HL-60 (cell line): Measurements from ENCODE around the gene BRF1.

ENCODE experiments used
- DNase-seq, 2 experiments: peaks; one replicate each; pipeline ENCODE4 v3.0.0-alpha.2; 2010 to 2020; ENCODE audit warnings: low read depth in 1 of 2, low spot score in 1 of 2
- H3K27ac ChIP-seq: fragments of 250-450 bp; sonication (Bioruptor Pico); replicated peaks from 2 replicates; pipeline ENCODE4 v1.5.1; 2020; ENCODE audit warnings: mild to moderate bottlenecking, moderate library complexity
- H3K27me3 ChIP-seq: fragments of 250-450 bp; sonication (Bioruptor Pico); 2 replicates; pipeline ENCODE4 v1.5.1; 2021; ENCODE audit warnings: mild to moderate bottlenecking, moderate library complexity; ENCODE audit not compliant: insufficient read depth, poor library complexity, severe bottlenecking
- H3K4me3 ChIP-seq: replicated peaks from 2 replicates; pipeline ENCODE4 v1.5.1; 2011; ENCODE audit warnings: mild to moderate bottlenecking, control low read depth, low read length; ENCODE audit not compliant: insufficient read depth
- CTCF ChIP-seq: IDR thresholded peaks from one replicate; pipeline ENCODE4 v1.5.1; 2011; ENCODE audit warnings: low read length, control low read depth, inconsistent platforms; ENCODE audit not compliant: insufficient read depth
- GABPA ChIP-seq: IDR thresholded peaks from 2 replicates; pipeline ENCODE4 v1.6.1; 2012; ENCODE audit warnings: low read depth
- POLR2AphosphoS5 ChIP-seq: IDR thresholded peaks from 2 replicates; pipeline ENCODE4 v1.6.1; 2012; ENCODE audit warnings: low read depth
- REST ChIP-seq: IDR thresholded peaks from 2 replicates; pipeline ENCODE4 v1.6.1; 2012; ENCODE audit warnings: low read depth; ENCODE audit not compliant: insufficient replicate concordance
- SPI1 ChIP-seq: IDR thresholded peaks from 2 replicates; pipeline ENCODE4 v1.6.1; 2012; ENCODE audit warnings: low read depth, mild to moderate bottlenecking, borderline replicate concordance

The BRF1 gene

GRCh38 chr14:105267820-105268548 lies 32.8 kb downstream of the BRF1 start:
- DNase-seq: no peak
- Histone ChIP-seq H3K27me3 (no peaks in the 10 kb centered on the region), H3K4me3 (no peak overlapping the region), H3K27ac (no peak overlapping the region)
- no peak for TF ChIP-seq SPI1
- no peak for TF ChIP-seq CTCF

GRCh38 chr14:105261781-105262180 lies 39.0 kb downstream of the BRF1 start:
- no peak for TF ChIP-seq CTCF
- Histone ChIP-seq H3K4me3 (no peak overlapping the region), H3K27me3 (no peaks in the 10 kb centered on the region), H3K27ac (no peak overlapping the region)
- DNase-seq: no peak

- H3K27me3 ChIP-seq: no peaks in the 10 kb centered on the region
- no peak overlapping the region for H3K27ac ChIP-seq
- TF ChIP-seq POLR2AphosphoS5 (no peak), CTCF (no peak), REST (no peak), SPI1 (no peak), GABPA (no peak)
- no peak for DNase-seq
- H3K4me3 ChIP-seq: no peak overlapping the region
Measured at GRCh38 chr14:105260959-105261358, 39.8 kb downstream of the BRF1 start.

- Histone ChIP-seq H3K4me3 (no peak overlapping the region), H3K27ac (no peak overlapping the region), H3K27me3 (no peaks in the 10 kb centered on the region)
- TF ChIP-seq POLR2AphosphoS5 (no peak), SPI1 (no peak), GABPA (no peak), CTCF (no peak), REST (no peak)
- no peak for DNase-seq
Measured at GRCh38 chr14:105258846-105259245, 42.0 kb downstream of the BRF1 start.
